HG02642 (cell line): Measurements from ENCODE around the gene ZDHHC18.

Experiments
- ATAC-seq: cut with Tn5 transposase; IDR thresholded peaks from one replicate; pipeline ENCODE4 v1.9.1; 2021; ENCODE audit warnings: mild to moderate bottlenecking; ENCODE audit not compliant: unreplicated experiment, poor library complexity

ZDHHC18 gene

DNA sequence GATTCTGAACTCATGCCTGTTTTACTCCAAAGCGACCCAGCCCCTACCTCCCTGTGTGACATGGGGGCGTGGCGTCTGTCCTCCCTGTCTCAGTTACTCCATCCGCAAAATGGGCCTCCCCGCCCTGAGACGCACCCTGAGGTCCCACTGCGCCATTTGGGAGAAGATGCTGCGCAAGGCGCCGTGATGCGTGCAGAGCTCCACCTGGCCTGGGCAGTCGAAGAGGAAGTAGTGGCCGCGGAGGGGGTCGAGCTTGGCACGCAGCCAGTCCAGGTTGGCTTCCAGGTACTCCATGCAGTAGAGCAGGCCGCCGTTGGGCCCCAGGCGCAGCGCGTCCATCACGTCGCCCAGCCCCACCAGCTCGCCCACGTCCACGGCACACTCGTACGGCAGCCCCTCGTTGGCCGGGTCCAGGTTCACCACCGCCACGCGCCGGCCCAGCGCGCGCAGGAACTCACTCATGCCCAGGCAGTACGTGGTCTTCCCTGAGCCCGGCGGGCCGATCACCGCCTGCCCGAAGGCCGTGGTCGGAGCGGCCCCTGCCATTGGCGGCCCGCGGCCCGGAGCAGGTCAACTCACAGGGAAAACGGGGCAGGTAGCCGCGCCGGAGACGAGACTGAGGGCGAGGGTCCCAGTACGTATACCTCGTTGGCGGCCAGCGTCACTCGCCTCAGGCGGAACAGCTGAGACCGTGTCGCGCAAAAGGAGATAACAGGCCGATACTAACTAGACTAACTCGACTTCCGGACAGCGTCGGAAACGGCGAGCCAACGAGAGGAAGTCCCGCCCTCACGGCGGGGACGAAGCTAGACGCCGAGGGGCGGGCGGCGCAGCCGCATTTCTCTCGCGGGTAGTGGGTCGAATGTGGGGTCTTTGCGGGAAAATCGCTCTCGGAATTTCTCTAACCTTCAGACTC, 63.3 kb downstream of the ZDHHC18 start, which contains the start of gene GPN2:
Gene GPN2 (minus strand): TSS at position 733 of the 916 bp plus-strand sequence. CDS start 187 bp downstream, at position 546.
- peak; percentile 88 for ATAC-seq

DNA sequence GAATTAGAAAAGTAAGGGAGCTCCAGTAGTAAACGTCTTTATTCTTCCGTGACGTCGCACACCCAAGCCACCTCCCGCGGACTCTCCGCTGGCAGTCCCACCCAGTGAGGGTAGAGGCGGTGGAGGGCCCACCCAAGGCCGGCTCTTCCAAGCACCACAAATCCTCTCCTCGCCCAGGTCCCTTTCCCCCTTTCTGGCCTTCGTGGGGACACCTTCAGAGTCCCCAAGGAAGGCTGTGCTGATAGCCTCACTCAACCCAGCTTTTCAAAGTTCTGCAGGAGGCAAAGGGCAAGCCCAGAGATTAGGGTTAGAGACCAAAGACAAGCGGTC, 63.9 kb downstream of the ZDHHC18 start:
- peak; percentile 27 for ATAC-seq

DNA sequence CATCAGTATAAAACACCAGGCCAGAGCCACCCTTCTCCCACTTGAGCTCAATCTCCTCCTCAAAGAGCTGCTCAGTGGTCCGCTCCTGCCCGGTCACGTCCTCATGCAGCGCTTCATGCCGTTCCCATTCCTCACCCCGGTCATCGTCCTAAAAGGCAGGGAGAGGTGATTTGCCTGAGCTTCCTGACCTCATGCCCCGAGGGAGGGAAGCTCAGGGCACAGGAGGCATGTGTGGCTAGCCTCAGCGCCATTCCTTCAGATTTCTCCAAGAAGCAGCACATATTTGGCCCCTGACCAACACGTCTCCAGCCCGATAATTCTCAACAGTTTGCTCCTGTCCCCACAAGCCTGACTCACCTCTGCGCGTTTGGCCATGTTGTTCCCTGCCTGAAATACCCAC, 67.8 kb downstream of the ZDHHC18 start:
- no peak for ATAC-seq

DNA sequence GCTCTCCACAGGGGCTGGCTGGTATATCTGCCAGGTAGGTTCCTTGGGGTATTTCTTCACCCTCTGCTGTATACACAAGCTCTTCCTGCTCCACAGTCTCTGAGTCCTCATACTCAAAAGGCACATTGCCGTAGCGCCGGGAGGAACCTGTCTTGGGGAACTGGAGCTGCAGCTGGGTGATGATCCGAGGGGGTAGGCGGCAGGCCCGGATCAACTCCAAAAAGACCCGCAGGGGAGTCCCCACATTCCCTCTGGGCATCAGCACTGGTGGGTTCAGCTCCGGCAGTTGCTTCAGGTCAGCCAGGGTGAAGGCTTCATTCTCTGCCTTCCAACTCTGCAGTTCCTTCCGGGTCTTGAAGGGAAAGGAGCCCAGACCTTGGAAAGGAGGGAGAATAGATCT, 70.9 kb downstream of the ZDHHC18 start:
- no peak for ATAC-seq

DNA sequence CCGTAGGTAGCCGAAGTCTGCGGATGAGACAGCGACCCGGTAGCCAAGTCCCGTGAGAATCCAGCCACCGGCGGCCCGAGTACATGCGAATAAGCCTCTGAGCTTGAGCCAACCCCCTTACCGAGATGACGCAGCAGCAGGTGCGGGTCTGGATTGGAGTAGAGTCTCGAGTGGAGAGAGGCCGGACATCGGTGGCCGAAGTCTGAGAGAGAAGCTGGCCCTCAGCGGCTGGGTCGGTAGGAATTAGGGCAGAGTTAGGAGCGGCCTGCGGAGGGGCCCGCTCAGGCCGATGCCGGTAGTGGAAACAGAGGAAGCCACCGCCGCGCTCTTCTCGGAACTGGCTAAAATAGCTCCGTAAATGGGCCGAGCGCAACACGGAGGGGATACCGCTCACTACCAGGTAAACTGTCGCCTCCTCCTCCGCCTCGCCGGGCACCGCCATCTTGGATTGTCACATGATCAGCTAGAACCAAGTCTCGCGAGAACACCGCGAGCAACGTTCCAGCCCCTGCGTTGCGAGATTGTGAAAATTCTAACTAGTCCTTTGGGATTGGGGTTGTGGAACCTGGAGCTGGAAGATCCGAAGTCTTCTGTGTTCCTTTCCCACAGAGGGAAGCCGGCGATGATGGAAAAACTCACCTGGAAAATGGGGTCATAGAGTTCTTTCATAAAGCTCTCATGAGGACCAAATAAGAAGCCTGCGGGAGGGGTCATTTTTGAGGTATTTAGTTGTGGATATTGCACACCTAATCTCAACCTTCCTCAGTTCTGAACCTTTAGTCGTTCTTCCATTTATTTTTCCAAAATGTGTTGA, 73.7 kb downstream of the ZDHHC18 start, which contains the start of gene GPATCH3:
Gene GPATCH3 (minus strand): TSS at position 467 of the 814 bp plus-strand sequence. CDS start 25 bp downstream, at position 442.
- ATAC-seq, result peak; percentile 85

DNA sequence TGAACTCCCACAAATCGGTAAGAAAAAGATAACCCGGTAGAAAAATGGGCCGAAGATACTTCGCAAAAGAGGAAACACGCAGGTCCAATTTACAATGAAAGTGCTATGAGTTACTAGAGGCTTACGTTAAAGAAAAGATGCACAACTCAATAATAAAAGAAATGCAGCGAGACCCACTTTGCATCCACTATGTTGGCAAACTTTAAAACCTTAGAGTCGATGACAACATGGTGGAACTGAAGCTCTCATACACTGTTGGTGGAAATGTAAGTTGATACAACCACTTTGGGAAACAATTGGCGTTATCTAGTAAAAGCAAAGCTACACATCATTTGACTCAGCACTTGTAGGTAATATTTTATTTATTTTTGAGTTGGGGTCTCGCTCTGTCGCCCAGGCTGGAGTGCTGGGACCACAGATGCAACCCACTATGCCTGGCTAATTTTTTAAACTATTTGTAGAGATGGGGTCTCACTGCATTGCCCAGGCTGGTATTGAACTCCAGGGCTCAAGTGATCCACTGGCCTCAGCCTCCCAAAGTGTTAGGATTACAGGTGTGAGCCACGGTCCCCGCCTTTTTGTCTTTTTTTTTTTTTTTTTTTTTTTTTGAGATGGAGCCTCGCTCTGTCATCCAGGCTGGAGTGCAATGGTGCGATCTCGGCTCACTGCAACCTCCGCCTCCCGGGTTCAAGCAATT, 74.5 kb downstream of the ZDHHC18 start:
- ATAC-seq, result no peak
